Endothelial cell of umbilical vein (primary cell): ENCODE results near the gene TBC1D4. TPM values are rescaled to one million over a fixed set of nuclear protein-coding genes. Genes with fewer than 3 reads are reported as not detected.

Experiments
- BruUV-seq: library from RNA; stranded (reverse); fragments of 400-500 nt; replicated peaks from 2 replicates; lab custom pipeline; 2021; lab: Mats Ljungman, UMichigan
- CTCF ChIA-PET: fragments of 300-600, 350-600 bp; sonication (Branson Sonifier 250); formaldehyde crosslinking; loops from one replicate; lab custom pipeline; 2021; ENCODE audit warnings: antibody characterized with exemption, inconsistent platforms; lab: Charles Lee
- POLR2A ChIA-PET: fragments of 300-600, 350-600 bp; sonication (Branson Sonifier 250); formaldehyde crosslinking; loops from one replicate; lab custom pipeline; 2021; ENCODE audit warnings: antibody characterized with exemption, inconsistent platforms; lab: Charles Lee
- DNase-seq: peaks from one replicate; pipeline ENCODE4 v3.0.0-alpha.2; 2011; ENCODE audit warnings: low read depth, low spot score
- FAIRE-seq: peaks from 2 replicates; lab custom pipeline; 2011; peaks lifted over from hg19 to GRCh38; lab: Jason Lieb, UNC
- H2AFZ ChIP-seq: 2 replicates; pipeline ENCODE4 v1.6.0; 2012; ENCODE audit warnings: low read depth, low read length, control low read depth, inconsistent platforms
- H3K27ac ChIP-seq: 2 replicates; pipeline ENCODE4 v1.5.1; 2011; ENCODE audit warnings: low read depth, mild to moderate bottlenecking, control low read depth, low read length, moderate library complexity; ENCODE audit not compliant: insufficient read depth
- H3K27me3 ChIP-seq, 2 experiments: 2 replicates each; pipeline versions ENCODE4 v1.6.0 to v1.6.1; 2011; ENCODE audit warnings: low read length in 2 of 2, mixed read lengths in 1 of 2; ENCODE audit not compliant: control insufficient read depth in 2 of 2, insufficient read depth in 2 of 2
- H3K36me3 ChIP-seq, 2 experiments: 2 replicates in 1 of 2; 3 replicates in 1 of 2; pipeline ENCODE4 v1.5.1; 2011; ENCODE audit warnings: low read length in 2 of 2, mild to moderate bottlenecking in 1 of 2, moderate library complexity in 1 of 2; ENCODE audit not compliant: control insufficient read depth in 2 of 2, insufficient read depth in 2 of 2; ENCODE audit errors: extremely low read depth in 1 of 2
- H3K4me1 ChIP-seq: 3 replicates; pipeline ENCODE4 v1.5.1; 2011; ENCODE audit warnings: mild to moderate bottlenecking, low read length; ENCODE audit not compliant: control insufficient read depth, insufficient read depth; ENCODE audit errors: extremely low read depth
- H3K4me2 ChIP-seq: 2 replicates; pipeline ENCODE4 v1.6.1; 2011; ENCODE audit warnings: low read length, control low read depth, mixed read lengths; ENCODE audit not compliant: insufficient read depth
- H3K4me3 ChIP-seq, 3 experiments: fragments of 200-600 bp in 1 of 3; sonication (generic), shearing (Covaris generic) in 1 of 3; replicated peaks in 1 of 3; 2 replicates each; pipeline ENCODE4 v1.5.1; 2011 to 2016; ENCODE audit warnings: control low read depth in 3 of 3, low read length in 3 of 3, mild to moderate bottlenecking in 2 of 3, inconsistent platforms in 1 of 3, low read depth in 1 of 3, moderate library complexity in 1 of 3; ENCODE audit not compliant: insufficient read depth in 1 of 3
- H3K79me2 ChIP-seq: 2 replicates; pipeline ENCODE4 v1.6.0; 2012; ENCODE audit warnings: low read length, inconsistent platforms; ENCODE audit not compliant: control insufficient read depth, insufficient read depth
- H3K9ac ChIP-seq: replicated peaks from 2 replicates; pipeline ENCODE3; 2011; ENCODE audit warnings: low read length, control low read depth; ENCODE audit not compliant: insufficient read depth; ENCODE audit errors: extremely low read depth
- H3K9me1 ChIP-seq: replicated peaks from 3 replicates; pipeline ENCODE4 v1.6.0; 2011; ENCODE audit warnings: mild to moderate bottlenecking, low read length; ENCODE audit not compliant: control insufficient read depth, insufficient read depth; ENCODE audit errors: extremely low read depth
- H3K9me3 ChIP-seq: replicated peaks from 2 replicates; pipeline ENCODE4 v1.5.1; 2012; ENCODE audit warnings: low read length, inconsistent platforms; ENCODE audit not compliant: control insufficient read depth, insufficient read depth
- H4K20me1 ChIP-seq: replicated peaks from 2 replicates; pipeline ENCODE3; 2011; ENCODE audit warnings: mild to moderate bottlenecking, low read length; ENCODE audit not compliant: control insufficient read depth, insufficient read depth; ENCODE audit errors: extremely low read depth
- EZH2 ChIP-seq: IDR thresholded peaks from 2 replicates; pipeline ENCODE4 v1.6.1; 2012; ENCODE audit warnings: borderline replicate concordance, low read depth, mild to moderate bottlenecking, moderate library complexity, low read length, inconsistent platforms; ENCODE audit not compliant: severe bottlenecking
- FOS ChIP-seq: IDR thresholded peaks from 2 replicates; pipeline ENCODE4 v1.6.1; 2011; ENCODE audit warnings: mild to moderate bottlenecking, low read length, moderate library complexity, borderline replicate concordance; ENCODE audit not compliant: insufficient read depth
- GATA2 ChIP-seq: IDR thresholded peaks from 2 replicates; pipeline ENCODE4 v1.7.0; 2011; ENCODE audit warnings: low read depth, mild to moderate bottlenecking, moderate library complexity, mixed read lengths, low read length; ENCODE audit not compliant: insufficient read length, insufficient read depth
- JUN ChIP-seq: IDR thresholded peaks from 2 replicates; pipeline ENCODE4 v1.6.1; 2011; ENCODE audit warnings: borderline replicate concordance, low read depth; ENCODE audit not compliant: insufficient read length, insufficient read depth
- MAX ChIP-seq: IDR thresholded peaks from 2 replicates; pipeline ENCODE4 v1.6.1; 2011; ENCODE audit not compliant: insufficient read depth, insufficient read length
- MYC ChIP-seq: IDR thresholded peaks from one replicate; pipeline ENCODE4 v1.6.1; 2011; ENCODE audit warnings: mild to moderate bottlenecking, low read depth, low read length
- POLR2A ChIP-seq: IDR thresholded peaks from 2 replicates; pipeline ENCODE4 v1.6.1; 2012; ENCODE audit warnings: low read depth, mild to moderate bottlenecking, control low read depth, low read length
- POLR2AphosphoS5 ChIP-seq: IDR thresholded peaks from 2 replicates; pipeline ENCODE4 v1.6.1; 2012; ENCODE audit warnings: low read depth, mild to moderate bottlenecking, control low read depth, low read length, moderate library complexity; ENCODE audit not compliant: insufficient read depth
- dilution Hi-C: fragments of 300-500 bp; cut with MboI; formaldehyde crosslinking; loops from one replicate; pipeline ENCODE4 v1.15.0; 2019; ENCODE audit warnings: low sequenced_read_pairs; ENCODE audit not compliant: extremely low pct_ligation_motif_present
- intact Hi-C: fragments of 100-400 bp; cut with micrococcal nuclease; formaldehyde crosslinking; loops from one replicate; pipeline ENCODE4 v1.10.0; 2022
- polyA plus RNA-seq, 4 experiments: library from polyadenylated mRNA; depleted of rRNA in 3 of 4; stranded (reverse) in 3 of 4; unstranded in 1 of 4; fragments of >200 nt; gene quantifications; 2 replicates each; pipeline versions ENCODE4 v1.2.1 to v1.2.3, GENCODE V29; 2011 to 2012; ENCODE audit warnings: missing spikeins in 1 of 4
- total RNA-seq: library from RNA; stranded (reverse); gene quantifications from 2 replicates; pipeline ENCODE4 v1.2.3, GENCODE V29; 2021
- TF ChIP-seq, protein P1 (sequence below), 2 donors: IDR thresholded peaks; 1 replicate in 1 of 2; 2 replicates in 1 of 2; pipeline ENCODE4 v1.5.1; 2011; ENCODE audit warnings: low read length in 2 of 2, mild to moderate bottlenecking in 2 of 2, moderate library complexity in 2 of 2, control low read depth in 1 of 2, inconsistent platforms in 1 of 2, low read depth in 1 of 2; ENCODE audit not compliant: insufficient read depth in 1 of 2; ENCODE audit errors: extremely low read depth in 1 of 2

TBC1D4 gene
- total and polyA plus RNA-seq, 2 donors (not counting 3 experiments of a cell fraction or from before 2014, with no cell fraction given), result 58.3 to 81.0 TPM

- H3K9me1 ChIP-seq, result no peaks in the 10 kb centered on the region
- H2AFZ ChIP-seq, result no peak overlapping the region
- dilution Hi-C loops, result no loop called here
- H3K4me3 ChIP-seq, result no peak overlapping the region
- ChIA-PET CTCF (interaction anchor here (1.7 to 1.8 kb wide), 2 partner anchors 20 to 82 kb away, joined by 4 to 7 read pairs; no protein-coding TSS in a partner anchor), POLR2A (no interaction called here)
- intact Hi-C loops, result no loop called here
- FAIRE-seq, result no peak
- no peak for TF ChIP-seq GATA2
- no peak for TF ChIP-seq EZH2
- H3K4me2 ChIP-seq, result no peak overlapping the region
- H3K9ac ChIP-seq, result no peak overlapping the region
- no peaks in the 10 kb centered on the region for H3K36me3 ChIP-seq
- no peaks in the 10 kb centered on the region for H3K9me3 ChIP-seq
- peaks cover 5% of the 10 kb centered on the region for H3K79me2 ChIP-seq
- no peak for DNase-seq
- H3K27ac ChIP-seq, result no peak overlapping the region
- BruUV-seq, result no TSS peak
- H3K4me1 ChIP-seq, result no peaks in the 10 kb centered on the region
- H3K27me3 ChIP-seq, result no peaks in the 10 kb centered on the region
- H4K20me1 ChIP-seq, result no peaks in the 10 kb centered on the region
These were observed 27.5 kb downstream of the TBC1D4 start for GRCh38 chr13:75454497-75454896.

- FAIRE-seq, result no peak
These were observed 29.4 kb downstream of the TBC1D4 start for GRCh38 chr13:75452564-75452963.

More at GRCh38 chr13:75452564-75452963, 29.4 kb downstream of the TBC1D4 start:
- TF ChIP-seq GATA2, result no peak
- TF ChIP-seq JUN, result no peak
- no peak for TF ChIP-seq POLR2A
- no peak for TF ChIP-seq EZH2
- no peak for TF ChIP-seq MAX
- no peak for TF ChIP-seq MYC
- no peak for TF ChIP-seq POLR2AphosphoS5
- TF ChIP-seq FOS, result no peak
- TF ChIP-seq, protein P1, sequence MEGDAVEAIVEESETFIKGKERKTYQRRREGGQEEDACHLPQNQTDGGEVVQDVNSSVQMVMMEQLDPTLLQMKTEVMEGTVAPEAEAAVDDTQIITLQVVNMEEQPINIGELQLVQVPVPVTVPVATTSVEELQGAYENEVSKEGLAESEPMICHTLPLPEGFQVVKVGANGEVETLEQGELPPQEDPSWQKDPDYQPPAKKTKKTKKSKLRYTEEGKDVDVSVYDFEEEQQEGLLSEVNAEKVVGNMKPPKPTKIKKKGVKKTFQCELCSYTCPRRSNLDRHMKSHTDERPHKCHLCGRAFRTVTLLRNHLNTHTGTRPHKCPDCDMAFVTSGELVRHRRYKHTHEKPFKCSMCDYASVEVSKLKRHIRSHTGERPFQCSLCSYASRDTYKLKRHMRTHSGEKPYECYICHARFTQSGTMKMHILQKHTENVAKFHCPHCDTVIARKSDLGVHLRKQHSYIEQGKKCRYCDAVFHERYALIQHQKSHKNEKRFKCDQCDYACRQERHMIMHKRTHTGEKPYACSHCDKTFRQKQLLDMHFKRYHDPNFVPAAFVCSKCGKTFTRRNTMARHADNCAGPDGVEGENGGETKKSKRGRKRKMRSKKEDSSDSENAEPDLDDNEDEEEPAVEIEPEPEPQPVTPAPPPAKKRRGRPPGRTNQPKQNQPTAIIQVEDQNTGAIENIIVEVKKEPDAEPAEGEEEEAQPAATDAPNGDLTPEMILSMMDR (IDR thresholded peaks at IDR 0.05; ENCODE audit: extremely low read depth in 1 of 2, insufficient read depth in 1 of 2, low read depth in 1 of 2, low read length in 2 of 2), result no peak
- ChIA-PET CTCF (interaction anchor here (1.1 to 1.2 kb wide), 2 partner anchors 11 to 14 kb away, joined by 4 read pairs; no protein-coding TSS in a partner anchor), POLR2A (no interaction called here)
- Histone ChIP-seq H3K9me1 (no peaks in the 10 kb centered on the region), H3K4me2 (no peak overlapping the region), H2AFZ (no peak overlapping the region), H3K27ac (no peak overlapping the region), H3K79me2 (peaks cover 5% of the 10 kb centered on the region), H3K9me3 (no peaks in the 10 kb centered on the region), H3K36me3 (no peaks in the 10 kb centered on the region), H4K20me1 (no peaks in the 10 kb centered on the region), H3K4me3 (no peak overlapping the region), H3K9ac (no peak overlapping the region), H3K27me3 (no peaks in the 10 kb centered on the region), H3K4me1 (no peaks in the 10 kb centered on the region)
- intact Hi-C loops, result no loop called here
- BruUV-seq, result no TSS peak
- dilution Hi-C loops, result no loop called here
- DNase-seq, result no peak
